Type B pancreatic cell (in vitro differentiated cells): Measurements from ENCODE around the gene MAGEA8. TPM values are rescaled to one million over a fixed set of nuclear protein-coding genes. Genes with fewer than 3 reads are reported as not detected.

Source experiments
- DNase-seq: peaks from one replicate; pipeline ENCODE4 v3.0.0; 2021; ENCODE audit warnings: mixed read lengths; ENCODE audit not compliant: unreplicated experiment; ENCODE audit errors: extremely low spot score
- H3K27ac Mint-ChIP-seq: 2 replicates; pipeline ENCODE4 v1.8.0; 2021; ENCODE audit warnings: mild to moderate bottlenecking, mixed read lengths
- H3K27me3 Mint-ChIP-seq: 2 replicates; pipeline ENCODE4 v1.8.0; 2021; ENCODE audit warnings: mixed read lengths
- H3K36me3 Mint-ChIP-seq: 2 replicates; pipeline ENCODE4 v1.8.0; 2021; ENCODE audit warnings: mixed read lengths
- H3K4me1 Mint-ChIP-seq: one replicate; pipeline ENCODE4 v1.8.0; 2021; ENCODE audit warnings: mixed read lengths; ENCODE audit not compliant: unreplicated experiment
- H3K4me3 Mint-ChIP-seq: 2 replicates; pipeline ENCODE4 v1.8.0; 2021; ENCODE audit warnings: mild to moderate bottlenecking, mixed read lengths
- H3K9me3 Mint-ChIP-seq: 2 replicates; pipeline ENCODE4 v1.8.0; 2021; ENCODE audit warnings: mixed read lengths
- total RNA-seq: library from RNA; stranded (reverse); gene quantifications from 2 replicates; pipeline ENCODE4 v1.2.1, GENCODE V29; 2021; ENCODE audit warnings: low replicate concordance
- TF ChIP-seq, protein P1 (sequence below): fragments of 200-600 bp; sonication (generic); conservative IDR thresholded peaks from 2 replicates; pipeline ENCODE4 v1.5.0; 2021; ENCODE audit warnings: antibody characterized with exemption, mild to moderate bottlenecking

The MAGEA8 gene
- total RNA-seq, 1 donor from 2014 or later: not detected

DNA sequence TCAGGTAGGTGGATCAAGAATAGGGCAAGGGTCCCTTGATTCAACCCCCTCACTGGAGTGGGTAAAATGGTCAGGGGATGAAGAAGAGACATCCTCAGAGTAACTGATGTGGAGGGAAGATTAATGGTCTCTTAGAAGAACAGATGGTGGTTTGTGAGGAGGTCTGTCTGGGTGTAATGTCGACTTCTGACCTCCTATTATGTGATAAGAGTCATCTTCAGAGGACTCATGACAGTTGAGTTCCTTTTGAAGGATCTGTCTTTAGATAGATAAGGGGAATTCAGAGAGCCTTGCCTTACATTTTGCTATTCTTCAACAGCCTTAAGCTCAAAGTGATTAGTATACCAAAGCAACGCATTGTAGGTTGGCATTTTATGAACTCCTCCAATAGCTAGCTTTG is 27.1 kb upstream of the MAGEA8 start:
- no peak for DNase-seq
- no peak overlapping the region for H3K27ac Mint-ChIP-seq
- no peaks in the 10 kb centered on the region for H3K4me1 Mint-ChIP-seq
- no peak overlapping the region for H3K4me3 Mint-ChIP-seq
- TF ChIP-seq, protein P1, sequence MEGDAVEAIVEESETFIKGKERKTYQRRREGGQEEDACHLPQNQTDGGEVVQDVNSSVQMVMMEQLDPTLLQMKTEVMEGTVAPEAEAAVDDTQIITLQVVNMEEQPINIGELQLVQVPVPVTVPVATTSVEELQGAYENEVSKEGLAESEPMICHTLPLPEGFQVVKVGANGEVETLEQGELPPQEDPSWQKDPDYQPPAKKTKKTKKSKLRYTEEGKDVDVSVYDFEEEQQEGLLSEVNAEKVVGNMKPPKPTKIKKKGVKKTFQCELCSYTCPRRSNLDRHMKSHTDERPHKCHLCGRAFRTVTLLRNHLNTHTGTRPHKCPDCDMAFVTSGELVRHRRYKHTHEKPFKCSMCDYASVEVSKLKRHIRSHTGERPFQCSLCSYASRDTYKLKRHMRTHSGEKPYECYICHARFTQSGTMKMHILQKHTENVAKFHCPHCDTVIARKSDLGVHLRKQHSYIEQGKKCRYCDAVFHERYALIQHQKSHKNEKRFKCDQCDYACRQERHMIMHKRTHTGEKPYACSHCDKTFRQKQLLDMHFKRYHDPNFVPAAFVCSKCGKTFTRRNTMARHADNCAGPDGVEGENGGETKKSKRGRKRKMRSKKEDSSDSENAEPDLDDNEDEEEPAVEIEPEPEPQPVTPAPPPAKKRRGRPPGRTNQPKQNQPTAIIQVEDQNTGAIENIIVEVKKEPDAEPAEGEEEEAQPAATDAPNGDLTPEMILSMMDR: no peak
- H3K9me3 Mint-ChIP-seq: no peaks in the 10 kb centered on the region
- H3K27me3 Mint-ChIP-seq: no peaks in the 10 kb centered on the region
- H3K36me3 Mint-ChIP-seq: no peaks in the 10 kb centered on the region

DNA sequence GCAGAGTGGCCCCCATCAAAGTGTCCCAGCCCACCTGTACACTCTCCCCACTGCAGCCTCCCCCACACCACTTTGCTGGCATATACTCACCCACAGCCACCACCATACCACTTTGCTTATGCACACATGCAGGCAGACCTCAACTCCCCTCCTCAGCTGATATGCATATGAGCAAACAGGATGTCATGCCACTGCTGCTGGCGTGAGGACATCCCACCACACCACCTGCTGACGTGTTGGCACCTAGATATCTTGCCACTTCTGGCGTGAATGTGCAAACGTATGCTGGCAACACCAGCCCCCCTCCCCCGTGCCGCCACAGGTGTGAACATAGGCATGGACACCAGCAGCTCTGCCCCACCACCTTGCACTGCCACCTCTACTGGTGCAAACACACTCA is 22.4 kb upstream of the MAGEA8 start:
- no peak overlapping the region for H3K27ac Mint-ChIP-seq
- H3K27me3 Mint-ChIP-seq: no peaks in the 10 kb centered on the region
- no peak for DNase-seq
- no peaks in the 10 kb centered on the region for H3K9me3 Mint-ChIP-seq
- no peak overlapping the region for H3K4me3 Mint-ChIP-seq
- no peaks in the 10 kb centered on the region for H3K4me1 Mint-ChIP-seq
- no peaks in the 10 kb centered on the region for H3K36me3 Mint-ChIP-seq
- TF ChIP-seq, protein P1: no peak

DNA sequence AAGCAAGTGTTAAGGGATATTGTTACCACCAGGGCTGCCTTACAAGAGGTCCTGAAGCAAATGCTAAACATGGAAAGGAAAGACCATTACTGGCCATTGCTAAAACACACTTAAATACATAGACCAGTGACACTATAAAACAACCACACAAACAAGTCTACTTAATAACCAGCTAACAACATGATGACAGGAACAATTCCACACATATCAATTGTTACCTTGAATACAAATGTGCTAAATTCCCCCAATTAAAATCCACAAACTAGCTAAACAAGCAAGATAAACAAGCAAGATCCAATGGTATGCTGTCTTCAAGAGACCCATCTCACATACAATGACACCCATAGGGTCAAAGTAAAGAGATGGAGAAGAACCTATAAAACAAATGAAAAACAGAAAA is 20.5 kb upstream of the MAGEA8 start:
- Mint-ChIP-seq H3K9me3 (no peaks in the 10 kb centered on the region), H3K4me3 (no peak overlapping the region)

DNA sequence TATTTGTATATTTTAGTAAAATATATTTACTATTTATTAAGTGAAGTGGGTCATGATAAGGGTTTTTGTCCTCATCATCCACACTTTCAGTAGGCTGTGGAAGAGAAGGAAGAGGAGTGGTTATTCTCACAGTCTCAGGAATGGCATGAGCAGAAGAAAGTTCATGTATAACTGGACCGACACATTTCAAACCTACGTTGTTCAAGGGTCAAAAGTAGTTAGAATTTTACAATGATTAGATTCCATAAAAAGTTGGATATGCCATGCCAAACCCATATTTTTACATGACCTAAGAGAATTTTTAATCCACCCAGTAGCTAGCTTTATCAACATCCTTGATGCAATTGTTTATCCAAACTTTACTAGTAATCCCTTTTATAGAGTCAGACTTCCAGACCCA is 15.6 kb upstream of the MAGEA8 start:
- Mint-ChIP-seq H3K36me3 (no peaks in the 10 kb centered on the region), H3K4me1 (no peaks in the 10 kb centered on the region), H3K4me3 (no peak overlapping the region), H3K27me3 (no peaks in the 10 kb centered on the region), H3K27ac (no peak overlapping the region), H3K9me3 (no peaks in the 10 kb centered on the region)
- TF ChIP-seq, protein P1: no peak
- DNase-seq: no peak

More for the DNA sequence above, 20.5 kb upstream of the MAGEA8 start:
- H3K36me3 Mint-ChIP-seq: no peaks in the 10 kb centered on the region
- no peaks in the 10 kb centered on the region for H3K27me3 Mint-ChIP-seq
- TF ChIP-seq, protein P1: no peak
- DNase-seq: no peak
- H3K27ac Mint-ChIP-seq: no peak overlapping the region
- no peaks in the 10 kb centered on the region for H3K4me1 Mint-ChIP-seq

DNA sequence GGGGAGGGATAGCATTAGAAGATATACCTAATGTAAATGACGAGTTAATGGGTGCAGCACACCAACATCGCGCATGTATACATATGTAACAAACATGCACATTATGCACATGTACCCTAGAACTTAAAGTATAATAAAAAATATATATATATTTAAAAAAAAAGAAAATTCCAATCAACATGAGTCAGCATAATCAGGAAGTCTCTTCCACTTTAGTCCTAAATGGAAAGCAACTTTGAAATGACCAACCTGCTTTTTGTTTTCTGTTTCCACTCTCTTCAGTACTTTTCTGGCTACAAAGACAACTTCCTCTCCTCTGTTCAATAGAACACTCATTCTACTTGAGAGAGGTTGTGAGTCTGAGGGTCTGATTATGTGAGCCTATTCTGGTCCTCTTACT is 13.5 kb upstream of the MAGEA8 start:
- no peaks in the 10 kb centered on the region for H3K4me1 Mint-ChIP-seq
- no peak for DNase-seq
- H3K27me3 Mint-ChIP-seq: no peaks in the 10 kb centered on the region
- H3K27ac Mint-ChIP-seq: no peak overlapping the region
- no peak overlapping the region for H3K4me3 Mint-ChIP-seq
- TF ChIP-seq, protein P1: no peak
- no peaks in the 10 kb centered on the region for H3K36me3 Mint-ChIP-seq
- H3K9me3 Mint-ChIP-seq: no peaks in the 10 kb centered on the region

DNA sequence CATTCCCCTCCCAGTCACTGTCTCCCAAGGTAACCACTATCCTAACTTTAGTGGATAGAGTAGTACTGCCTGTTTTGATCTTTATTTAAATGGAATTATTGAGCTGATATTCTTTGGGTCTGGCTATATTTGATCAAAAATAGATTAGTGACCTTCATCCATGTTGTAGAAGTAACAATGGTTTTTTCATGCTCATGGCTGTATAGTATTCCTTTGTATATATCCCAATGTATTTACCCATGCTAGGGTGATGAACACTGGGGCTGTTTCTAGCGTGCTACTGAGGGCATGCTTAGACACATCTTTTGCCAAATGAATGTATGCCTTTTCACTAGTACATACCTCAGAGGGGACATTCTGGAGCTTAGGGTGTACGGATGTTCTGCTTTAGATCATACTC is 10.1 kb upstream of the MAGEA8 start:
- Mint-ChIP-seq H3K4me3 (no peak overlapping the region), H3K27me3 (no peaks in the 10 kb centered on the region), H3K9me3 (no peaks in the 10 kb centered on the region), H3K27ac (no peak overlapping the region), H3K4me1 (no peaks in the 10 kb centered on the region), H3K36me3 (no peaks in the 10 kb centered on the region)
- TF ChIP-seq, protein P1: no peak
- DNase-seq: no peak
